MM.1S (cell line): ENCODE results near the gene DCAF16.

Source experiments
- DNase-seq: peaks from one replicate; pipeline ENCODE4 v3.0.0-alpha.2; 2015
- H2AFZ ChIP-seq: fragments of 300-600 bp; sonication (generic); 2 replicates; pipeline ENCODE4 v1.6.0; 2016; ENCODE audit warnings: antibody characterized with exemption, low read length
- H3F3A ChIP-seq: fragments of 300-600 bp; sonication (generic); 2 replicates; pipeline ENCODE4 v1.6.1; 2016; ENCODE audit warnings: mild to moderate bottlenecking, antibody characterized with exemption, low read length, moderate library complexity, mixed read lengths; ENCODE audit not compliant: insufficient read depth
- H3K27ac ChIP-seq: fragments of 300-600 bp; sonication (generic); 2 replicates; pipeline ENCODE4 v1.5.1; 2016; ENCODE audit warnings: mild to moderate bottlenecking, low read length
- H3K27me3 ChIP-seq: fragments of 300-600 bp; sonication (generic); replicated peaks from 2 replicates; pipeline ENCODE4 v1.6.0; 2016; ENCODE audit warnings: low read length; ENCODE audit not compliant: insufficient read depth
- H3K36me3 ChIP-seq: fragments of 300-600 bp; sonication (generic); replicated peaks from 2 replicates; pipeline ENCODE4 v1.6.1; 2016; ENCODE audit warnings: mild to moderate bottlenecking, low read length, mixed read lengths; ENCODE audit not compliant: insufficient read depth
- H3K4me1 ChIP-seq: fragments of 300-600 bp; sonication (generic); 2 replicates; pipeline ENCODE4 v1.6.1; 2016; ENCODE audit warnings: low read length, mixed read lengths
- H3K4me2 ChIP-seq: fragments of 300-600 bp; sonication (generic); 2 replicates; pipeline ENCODE4 v1.6.0; 2016; ENCODE audit warnings: low read depth, low read length
- H3K4me3 ChIP-seq: fragments of 300-600 bp; sonication (generic); 2 replicates; pipeline ENCODE4 v1.5.1; 2016; ENCODE audit warnings: low read length, mixed read lengths
- H3K79me2 ChIP-seq: fragments of 300-600 bp; sonication (generic); 2 replicates; pipeline ENCODE4 v1.6.1; 2016; ENCODE audit warnings: mixed run types, low read length, mixed read lengths
- H3K9ac ChIP-seq: fragments of 300-600 bp; sonication (generic); 2 replicates; pipeline ENCODE4 v1.6.1; 2016; ENCODE audit warnings: low read length, mixed read lengths
- H3K9me2 ChIP-seq: fragments of 300-600 bp; sonication (generic); replicated peaks from 2 replicates; pipeline ENCODE4 v1.6.1; 2016; ENCODE audit warnings: mild to moderate bottlenecking, low read length, mixed read lengths; ENCODE audit not compliant: insufficient read depth
- H3K9me3 ChIP-seq: fragments of 300-600 bp; sonication (generic); replicated peaks from 2 replicates; pipeline ENCODE4 v1.6.1; 2016; ENCODE audit warnings: mild to moderate bottlenecking, low read length, mixed read lengths; ENCODE audit not compliant: insufficient read depth
- H4K20me1 ChIP-seq: fragments of 300-600 bp; sonication (generic); 2 replicates; pipeline ENCODE4 v1.6.1; 2016; ENCODE audit warnings: mild to moderate bottlenecking, low read length, moderate library complexity, mixed read lengths; ENCODE audit not compliant: insufficient read depth
- EZH2 ChIP-seq: fragments of 300-600 bp; sonication (generic); optimal IDR thresholded peaks from 2 replicates; pipeline ENCODE3; 2017; ENCODE audit warnings: low read depth, mild to moderate bottlenecking, antibody characterized with exemption, low read length, mixed read lengths
- EZH2phosphoT487 ChIP-seq: fragments of 300-600 bp; sonication (generic); IDR thresholded peaks from 2 replicates; pipeline ENCODE4 v1.6.1; 2018; ENCODE audit warnings: antibody characterized with exemption, low read length
- TF ChIP-seq, protein P1 (sequence below): fragments of 300-600 bp; sonication (generic); IDR thresholded peaks from 2 replicates; pipeline ENCODE4 v1.5.1; 2016; ENCODE audit warnings: antibody characterized with exemption, low read length, mixed read lengths

The DCAF16 gene

DNA sequence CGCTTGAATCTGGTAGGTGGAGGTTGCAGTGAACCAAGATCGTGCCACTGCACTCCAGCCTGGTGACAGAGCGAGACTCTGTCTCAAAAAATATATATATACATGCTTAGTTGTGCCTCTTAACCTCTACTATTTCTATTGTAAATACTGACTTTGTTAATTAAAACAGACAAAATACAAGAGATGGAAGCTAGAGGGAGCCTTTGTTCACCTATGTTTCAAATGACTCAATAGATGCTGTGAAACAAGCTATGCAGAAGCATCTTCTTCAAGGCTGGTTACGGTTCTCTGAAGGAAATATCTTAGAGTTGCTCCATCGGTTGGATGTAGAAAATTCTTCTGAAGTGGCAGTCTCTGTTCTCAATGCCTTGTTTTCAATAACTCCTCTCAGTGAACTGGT is 6.5 kb upstream of the DCAF16 start:
- no peaks in the 10 kb centered on the region for H3K27me3 ChIP-seq
- H3F3A ChIP-seq = 0 out of 2 replicates have a peak, but pooled peaks cover 4% of the 10 kb centered on the region
- H3K79me2 ChIP-seq = peaks cover 74% of the 10 kb centered on the region
- no peak overlapping the region for H3K27ac ChIP-seq
- 0 out of 2 replicates have a peak, but pooled peaks cover 10% of the 10 kb centered on the region for H3K4me1 ChIP-seq
- no peaks in the 10 kb centered on the region; the same call in 1 of the 2 replicates for H4K20me1 ChIP-seq
- no peaks in the 10 kb centered on the region for H3K9me3 ChIP-seq
- no peak for TF ChIP-seq EZH2phosphoT487
- TF ChIP-seq, protein P1, sequence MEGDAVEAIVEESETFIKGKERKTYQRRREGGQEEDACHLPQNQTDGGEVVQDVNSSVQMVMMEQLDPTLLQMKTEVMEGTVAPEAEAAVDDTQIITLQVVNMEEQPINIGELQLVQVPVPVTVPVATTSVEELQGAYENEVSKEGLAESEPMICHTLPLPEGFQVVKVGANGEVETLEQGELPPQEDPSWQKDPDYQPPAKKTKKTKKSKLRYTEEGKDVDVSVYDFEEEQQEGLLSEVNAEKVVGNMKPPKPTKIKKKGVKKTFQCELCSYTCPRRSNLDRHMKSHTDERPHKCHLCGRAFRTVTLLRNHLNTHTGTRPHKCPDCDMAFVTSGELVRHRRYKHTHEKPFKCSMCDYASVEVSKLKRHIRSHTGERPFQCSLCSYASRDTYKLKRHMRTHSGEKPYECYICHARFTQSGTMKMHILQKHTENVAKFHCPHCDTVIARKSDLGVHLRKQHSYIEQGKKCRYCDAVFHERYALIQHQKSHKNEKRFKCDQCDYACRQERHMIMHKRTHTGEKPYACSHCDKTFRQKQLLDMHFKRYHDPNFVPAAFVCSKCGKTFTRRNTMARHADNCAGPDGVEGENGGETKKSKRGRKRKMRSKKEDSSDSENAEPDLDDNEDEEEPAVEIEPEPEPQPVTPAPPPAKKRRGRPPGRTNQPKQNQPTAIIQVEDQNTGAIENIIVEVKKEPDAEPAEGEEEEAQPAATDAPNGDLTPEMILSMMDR = peak; percentile 51
- H3K9me2 ChIP-seq = no peaks in the 10 kb centered on the region
- H3K4me2 ChIP-seq = no peak overlapping the region
- no peak overlapping the region for H3K4me3 ChIP-seq
- no peak overlapping the region for H2AFZ ChIP-seq
- peak; percentile 65 for DNase-seq
- H3K36me3 ChIP-seq = peaks cover 3% of the 10 kb centered on the region; the same call in 1 of the 2 replicates
- H3K9ac ChIP-seq = no peak overlapping the region

DNA sequence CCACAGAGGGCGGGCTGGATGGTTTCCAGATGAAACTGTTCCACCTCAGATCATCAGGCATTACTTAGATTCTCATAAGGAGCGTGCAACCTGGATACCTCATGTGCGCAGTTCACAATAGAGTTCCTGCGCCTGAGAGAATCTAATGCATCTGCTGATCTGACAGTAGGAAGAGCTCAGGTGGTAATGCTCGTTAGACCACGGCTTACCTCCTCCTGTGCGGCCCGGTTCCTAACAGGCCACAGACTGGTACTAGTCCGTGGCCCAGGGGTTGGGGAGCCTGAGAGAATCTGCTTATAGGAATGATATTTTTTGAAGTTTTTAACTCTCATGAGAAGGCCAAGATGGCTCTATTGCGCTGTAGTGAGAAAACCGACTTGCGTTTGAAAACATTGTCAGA is 5.6 kb upstream of the DCAF16 start:
- Histone ChIP-seq H3K79me2 (peaks cover 80% of the 10 kb centered on the region), H3F3A (0 out of 2 replicates have a peak, but pooled peaks cover 4% of the 10 kb centered on the region), H2AFZ (no peak overlapping the region), H3K9me3 (no peaks in the 10 kb centered on the region), H3K27me3 (no peaks in the 10 kb centered on the region), H3K9me2 (no peaks in the 10 kb centered on the region), H3K4me2 (no peak overlapping the region), H3K27ac (no peak overlapping the region), H4K20me1 (no peaks in the 10 kb centered on the region; the same call in 1 of the 2 replicates), H3K4me3 (no peak overlapping the region), H3K4me1 (0 out of 2 replicates have a peak, but pooled peaks cover 10% of the 10 kb centered on the region), H3K9ac (no peak overlapping the region), H3K36me3 (peaks cover 3% of the 10 kb centered on the region; the same call in 1 of the 2 replicates)
- TF ChIP-seq EZH2 (no peak), EZH2phosphoT487 (no peak)
- TF ChIP-seq, protein P1 = no peak
- DNase-seq = no peak

DNA sequence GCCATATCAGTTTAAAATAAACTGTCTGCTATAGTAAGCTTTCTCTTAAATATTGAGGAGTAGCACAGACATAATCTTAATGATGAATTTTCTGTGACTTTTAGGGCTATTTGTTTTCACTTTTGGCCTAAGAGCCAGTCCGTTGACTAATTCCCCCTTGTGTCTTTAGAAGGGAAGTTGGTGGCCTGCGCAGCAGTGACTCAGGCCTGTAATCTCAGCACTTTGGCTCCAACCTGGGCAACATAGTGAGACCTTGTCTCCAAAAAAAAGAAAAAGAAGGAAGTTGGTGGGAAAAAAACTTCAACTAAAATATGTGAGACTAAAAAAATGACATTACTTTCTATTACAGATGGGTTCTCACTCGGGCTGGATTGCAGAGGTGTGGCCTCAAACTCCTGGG is 3.6 kb upstream of the DCAF16 start:
- Histone ChIP-seq H3K27ac (no peak overlapping the region), H3K4me2 (no peak overlapping the region), H3K9me3 (no peaks in the 10 kb centered on the region), H3K9me2 (no peaks in the 10 kb centered on the region), H3F3A (peaks cover 12% of the 10 kb centered on the region), H3K4me3 (no peak overlapping the region), H3K79me2 (peaks cover 96% of the 10 kb centered on the region), H4K20me1 (no peaks in the 10 kb centered on the region; the same call in 1 of the 2 replicates), H2AFZ (no peak overlapping the region), H3K27me3 (no peaks in the 10 kb centered on the region), H3K4me1 (0 out of 2 replicates have a peak, but pooled peaks cover 10% of the 10 kb centered on the region), H3K9ac (no peak overlapping the region), H3K36me3 (peaks cover 3% of the 10 kb centered on the region; the same call in 1 of the 2 replicates)
- DNase-seq = no peak
- TF ChIP-seq EZH2 = no peak
- no peak for TF ChIP-seq EZH2phosphoT487
- TF ChIP-seq, protein P1 = no peak
